Breast epithelium (tissue), 3 donors: ENCODE results near the gene CAPRIN2.

ENCODE experiments used
- POLR2A ChIP-seq: fragments of 450-650 bp; IDR thresholded peaks from one replicate; pipeline ENCODE4 v1.6.1; 2016; ENCODE audit warnings: antibody characterized with exemption, mild to moderate bottlenecking, moderate library complexity
- POLR2AphosphoS5 ChIP-seq, 3 donors: sonication (generic); formaldehyde crosslinking; IDR thresholded peaks; one replicate each; pipeline ENCODE4 v1.6.1; 2017; ENCODE audit warnings: antibody characterized with exemption in 3 of 3
- TF ChIP-seq, protein P1 (sequence below), 3 donors: fragments of 450-650 bp; IDR thresholded peaks; one replicate each; pipeline ENCODE4 v1.5.1; 2016 to 2017; ENCODE audit warnings: antibody characterized with exemption in 3 of 3, mild to moderate bottlenecking in 3 of 3, moderate library complexity in 3 of 3

DNA sequence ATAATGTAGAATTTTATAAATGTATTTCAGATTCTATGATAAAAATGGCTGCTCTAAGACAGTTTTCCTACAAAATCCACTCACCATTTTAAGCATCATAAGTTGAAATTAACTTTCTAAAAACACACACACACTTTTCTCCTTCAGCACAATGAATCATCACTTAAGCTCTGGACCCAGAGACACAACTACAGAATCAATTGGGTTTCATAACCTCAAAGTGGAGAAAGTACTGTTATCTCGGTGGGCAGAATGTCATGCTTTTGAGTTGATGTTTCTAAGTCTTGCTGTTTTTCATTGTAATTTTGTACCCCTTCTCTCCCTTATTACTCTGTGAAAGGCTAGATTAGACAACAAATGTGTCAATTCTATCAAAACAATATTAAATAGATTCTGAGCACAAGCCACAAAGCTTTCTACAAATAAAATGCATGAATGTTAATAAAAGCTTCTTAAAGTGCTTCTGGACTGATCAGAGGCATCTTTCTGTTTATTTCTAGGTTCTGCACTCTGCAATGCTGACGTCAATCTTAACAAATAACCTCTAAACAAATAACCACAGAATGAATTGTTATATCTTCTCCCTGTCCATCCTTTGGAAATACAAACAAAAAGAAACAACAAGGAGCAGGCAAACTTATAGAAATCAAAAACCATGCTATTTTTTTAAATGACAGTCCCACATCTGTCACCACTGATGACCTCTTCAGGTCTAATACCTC lies 67.3 kb downstream of the CAPRIN2 start:
- TF ChIP-seq, protein P1, sequence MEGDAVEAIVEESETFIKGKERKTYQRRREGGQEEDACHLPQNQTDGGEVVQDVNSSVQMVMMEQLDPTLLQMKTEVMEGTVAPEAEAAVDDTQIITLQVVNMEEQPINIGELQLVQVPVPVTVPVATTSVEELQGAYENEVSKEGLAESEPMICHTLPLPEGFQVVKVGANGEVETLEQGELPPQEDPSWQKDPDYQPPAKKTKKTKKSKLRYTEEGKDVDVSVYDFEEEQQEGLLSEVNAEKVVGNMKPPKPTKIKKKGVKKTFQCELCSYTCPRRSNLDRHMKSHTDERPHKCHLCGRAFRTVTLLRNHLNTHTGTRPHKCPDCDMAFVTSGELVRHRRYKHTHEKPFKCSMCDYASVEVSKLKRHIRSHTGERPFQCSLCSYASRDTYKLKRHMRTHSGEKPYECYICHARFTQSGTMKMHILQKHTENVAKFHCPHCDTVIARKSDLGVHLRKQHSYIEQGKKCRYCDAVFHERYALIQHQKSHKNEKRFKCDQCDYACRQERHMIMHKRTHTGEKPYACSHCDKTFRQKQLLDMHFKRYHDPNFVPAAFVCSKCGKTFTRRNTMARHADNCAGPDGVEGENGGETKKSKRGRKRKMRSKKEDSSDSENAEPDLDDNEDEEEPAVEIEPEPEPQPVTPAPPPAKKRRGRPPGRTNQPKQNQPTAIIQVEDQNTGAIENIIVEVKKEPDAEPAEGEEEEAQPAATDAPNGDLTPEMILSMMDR (IDR thresholded peaks at IDR 0.05), result no peak
- TF ChIP-seq POLR2A, result no peak
- TF ChIP-seq POLR2AphosphoS5 (IDR thresholded peaks at IDR 0.05), result no peak
